ENCODE results near the gene CEP250. TPM values are rescaled to one million over a fixed set of nuclear protein-coding genes. Genes with fewer than 3 reads are reported as not detected.

Gene CEP250
- total and polyA plus RNA-seq, 8 donors: 23.4 to 80.0 (median 71.3) TPM

DNA sequence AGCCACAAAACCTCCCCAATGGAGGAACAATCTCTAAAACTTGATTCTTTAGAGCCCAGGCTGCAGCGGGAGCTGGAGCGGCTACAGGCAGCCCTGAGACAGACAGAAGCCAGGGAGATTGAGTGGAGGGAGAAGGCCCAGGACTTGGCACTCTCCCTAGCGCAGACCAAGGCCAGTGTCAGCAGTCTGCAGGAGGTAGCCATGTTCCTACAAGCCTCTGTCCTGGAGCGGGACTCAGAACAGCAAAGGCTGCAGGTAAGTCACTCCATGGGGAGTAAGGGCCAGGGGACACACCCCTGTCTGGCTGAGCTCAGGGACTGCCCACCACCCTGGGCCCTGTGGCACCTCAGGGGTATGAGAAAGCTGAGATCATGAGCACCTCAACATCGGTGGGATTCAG is 49.4 kb downstream of the CEP250 start:
- TF ChIP-seq, protein P1, sequence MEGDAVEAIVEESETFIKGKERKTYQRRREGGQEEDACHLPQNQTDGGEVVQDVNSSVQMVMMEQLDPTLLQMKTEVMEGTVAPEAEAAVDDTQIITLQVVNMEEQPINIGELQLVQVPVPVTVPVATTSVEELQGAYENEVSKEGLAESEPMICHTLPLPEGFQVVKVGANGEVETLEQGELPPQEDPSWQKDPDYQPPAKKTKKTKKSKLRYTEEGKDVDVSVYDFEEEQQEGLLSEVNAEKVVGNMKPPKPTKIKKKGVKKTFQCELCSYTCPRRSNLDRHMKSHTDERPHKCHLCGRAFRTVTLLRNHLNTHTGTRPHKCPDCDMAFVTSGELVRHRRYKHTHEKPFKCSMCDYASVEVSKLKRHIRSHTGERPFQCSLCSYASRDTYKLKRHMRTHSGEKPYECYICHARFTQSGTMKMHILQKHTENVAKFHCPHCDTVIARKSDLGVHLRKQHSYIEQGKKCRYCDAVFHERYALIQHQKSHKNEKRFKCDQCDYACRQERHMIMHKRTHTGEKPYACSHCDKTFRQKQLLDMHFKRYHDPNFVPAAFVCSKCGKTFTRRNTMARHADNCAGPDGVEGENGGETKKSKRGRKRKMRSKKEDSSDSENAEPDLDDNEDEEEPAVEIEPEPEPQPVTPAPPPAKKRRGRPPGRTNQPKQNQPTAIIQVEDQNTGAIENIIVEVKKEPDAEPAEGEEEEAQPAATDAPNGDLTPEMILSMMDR (IDR thresholded peaks at IDR 0.05): no peak
- Histone ChIP-seq H3K27me3 (no peaks in the 10 kb centered on the region), H3K9me3 (no peaks in the 10 kb centered on the region), H3K27ac (no peak overlapping the region), H3K4me3 (no peak overlapping the region), H3K4me1 (no peaks in the 10 kb centered on the region), H3K36me3 (peaks cover 0 to 98% of the 10 kb centered on the region in 2 donors)
- ATAC-seq (no peak), DNase-seq (no peak)
- intact Hi-C loops (cut with DNase I): no loop called here

DNA sequence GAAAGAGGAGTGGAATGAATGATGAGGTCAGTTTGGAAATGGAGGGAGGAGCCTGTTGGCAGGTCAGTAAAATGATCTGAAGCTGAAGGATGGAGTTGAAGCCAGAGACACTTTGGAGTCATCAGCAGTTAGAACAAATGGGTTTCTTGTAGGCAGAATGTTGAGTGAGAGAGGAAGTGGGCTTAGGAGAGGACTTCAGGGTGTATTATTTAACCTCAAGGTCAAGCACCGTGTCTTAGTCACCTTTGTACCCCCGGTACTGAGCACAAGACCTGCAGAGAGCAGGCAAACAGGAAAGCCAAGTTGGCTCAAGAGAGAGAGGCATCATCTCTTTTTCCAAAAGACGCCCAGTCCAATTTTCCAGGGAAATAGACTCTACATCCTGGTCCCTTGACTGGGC is 50.8 kb downstream of the CEP250 start:
- TF ChIP-seq, protein P1 (IDR thresholded peaks at IDR 0.05): no peak
- peaks cover 0 to 98% of the 10 kb centered on the region in 2 donors for H3K36me3 ChIP-seq
- ATAC-seq (no peak), DNase-seq (no peak)
- H3K4me1 ChIP-seq: no peaks in the 10 kb centered on the region
- intact Hi-C loops (cut with DNase I): no loop called here
- H3K27me3 ChIP-seq: no peaks in the 10 kb centered on the region
- H3K4me3 ChIP-seq: no peak overlapping the region
- H3K9me3 ChIP-seq: no peaks in the 10 kb centered on the region
- no peak overlapping the region for H3K27ac ChIP-seq

DNA sequence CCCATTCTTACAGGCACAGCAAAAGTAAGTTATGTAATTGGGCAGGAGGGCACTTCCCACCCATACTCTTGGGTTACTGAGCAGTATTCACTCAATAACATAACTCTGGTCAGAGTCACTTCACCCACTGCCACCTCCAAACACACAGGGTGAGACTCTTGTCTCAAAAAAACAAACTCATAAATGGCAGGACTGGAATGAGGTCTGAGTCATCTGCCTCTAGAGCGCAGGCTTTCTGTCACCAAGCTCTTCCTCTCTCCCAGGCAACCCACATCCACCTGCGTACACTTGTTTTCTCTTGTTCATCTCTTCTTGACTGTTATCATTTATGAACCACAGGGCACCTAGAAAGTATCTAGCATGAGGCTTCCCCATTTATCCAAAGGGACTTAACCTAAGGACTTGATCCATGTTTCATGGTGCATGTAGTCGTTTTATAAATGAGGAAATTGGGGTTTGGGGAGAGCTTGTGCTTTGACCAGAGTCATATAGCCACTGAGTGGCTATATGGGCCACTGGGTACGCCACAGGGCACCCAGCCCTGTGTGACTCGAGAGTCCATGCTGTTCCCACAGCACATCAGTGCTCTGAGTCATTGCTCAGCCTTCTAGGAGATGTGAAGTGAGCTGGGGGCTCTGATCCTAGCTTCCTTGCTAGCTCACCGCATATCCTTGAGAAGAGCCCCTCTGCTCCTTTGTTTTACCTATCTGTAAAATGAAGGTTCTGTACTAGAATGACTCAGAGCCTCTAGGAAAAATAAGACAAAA is 51.7 kb downstream of the CEP250 start:
- ATAC-seq (peak; percentile 8), DNase-seq (no peak)
- H3K4me1 ChIP-seq: no peaks in the 10 kb centered on the region
- H3K27ac ChIP-seq: no peak overlapping the region
- H3K27me3 ChIP-seq: no peaks in the 10 kb centered on the region
- TF ChIP-seq, protein P1 (IDR thresholded peaks at IDR 0.05): no peak
- H3K36me3 ChIP-seq: peaks cover 0 to 98% of the 10 kb centered on the region in 2 donors
- intact Hi-C loops (cut with DNase I): no loop called here
- no peak overlapping the region for H3K4me3 ChIP-seq
- no peaks in the 10 kb centered on the region for H3K9me3 ChIP-seq

DNA sequence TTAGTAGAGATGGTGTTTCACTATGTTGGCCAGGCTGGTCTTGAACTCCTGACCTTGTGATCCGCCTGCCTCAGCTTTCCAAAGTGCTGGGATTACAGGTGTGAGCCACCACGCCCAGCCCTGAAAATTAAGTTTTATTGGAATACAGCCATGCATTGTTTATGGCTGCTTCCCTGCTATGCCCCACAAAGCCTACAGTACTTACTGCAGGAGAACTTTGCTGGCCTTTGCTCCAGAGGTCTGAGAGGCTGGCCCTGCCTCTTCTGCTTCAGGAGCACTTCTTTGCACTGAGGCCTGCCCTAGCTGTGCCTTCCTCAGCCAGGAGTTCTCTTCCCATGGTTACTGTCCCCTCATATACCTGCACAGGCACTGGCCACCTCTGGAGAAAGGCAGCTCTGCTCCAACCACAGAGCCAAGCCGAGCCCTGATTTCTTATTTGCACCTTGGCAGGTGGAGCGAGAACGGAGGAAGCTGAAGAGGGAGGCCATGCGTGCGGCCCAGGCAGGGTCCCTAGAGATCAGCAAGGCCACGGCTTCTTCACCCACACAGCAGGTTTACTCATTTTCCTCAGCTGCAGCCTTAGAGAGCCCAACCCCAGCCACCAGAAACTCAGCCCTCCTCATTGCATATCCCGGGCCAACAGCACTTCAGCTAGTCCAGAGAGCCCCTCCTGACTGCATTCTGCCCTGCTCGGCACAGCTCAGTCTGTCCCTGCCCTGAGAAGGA is 53.3 kb downstream of the CEP250 start:
- Histone ChIP-seq H3K36me3 (peaks cover 0 to 97% of the 10 kb centered on the region in 2 donors), H3K4me3 (no peak overlapping the region), H3K27me3 (no peaks in the 10 kb centered on the region), H3K4me1 (no peaks in the 10 kb centered on the region), H3K9me3 (no peaks in the 10 kb centered on the region), H3K27ac (no peak overlapping the region)
- TF ChIP-seq, protein P1 (IDR thresholded peaks at IDR 0.05): no peak
- ATAC-seq (no peak), DNase-seq (no peak)
- intact Hi-C loops (cut with DNase I): no loop called here

DNA sequence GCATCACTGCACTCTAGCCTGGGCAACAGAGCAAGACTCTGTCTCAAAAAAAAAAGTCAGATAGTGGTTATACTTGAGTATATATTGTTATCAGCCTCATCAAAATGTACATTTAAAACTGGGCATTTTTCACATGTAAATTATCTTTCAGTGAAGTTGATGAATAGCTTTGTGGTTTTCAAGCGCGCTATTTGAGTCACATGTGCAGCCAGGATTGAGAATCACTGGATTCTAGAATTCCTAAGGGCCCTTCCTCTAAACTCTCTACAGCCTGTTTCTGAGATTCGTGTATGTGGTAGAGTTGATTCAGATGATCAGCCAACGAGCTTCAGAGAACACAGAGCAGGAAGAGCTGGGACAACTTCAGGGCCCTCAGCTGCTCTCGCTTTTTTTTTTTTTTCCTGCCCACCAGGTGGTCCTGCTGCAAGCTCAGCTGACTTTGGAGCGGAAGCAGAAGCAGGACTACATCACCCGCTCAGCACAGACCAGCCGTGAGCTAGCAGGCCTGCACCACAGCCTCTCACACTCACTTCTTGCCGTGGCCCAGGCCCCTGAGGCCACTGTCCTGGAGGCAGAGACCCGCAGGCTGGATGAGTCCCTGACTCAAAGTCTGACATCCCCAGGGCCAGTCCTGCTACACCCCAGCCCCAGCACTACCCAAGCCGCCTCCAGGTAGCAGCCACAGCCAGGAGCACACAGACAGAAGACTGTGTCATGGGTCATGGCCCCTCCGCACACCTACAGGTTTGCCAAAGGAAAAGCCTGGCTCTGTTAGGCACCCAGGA is 55.7 kb downstream of the CEP250 start:
- intact Hi-C loops (cut with DNase I): no loop called here
- DNase-seq (no peak), ATAC-seq (no peak)
- no peak overlapping the region for H3K27ac ChIP-seq
- TF ChIP-seq, protein P1 (IDR thresholded peaks at IDR 0.05): no peak
- no peaks in the 10 kb centered on the region for H3K4me1 ChIP-seq
- no peaks in the 10 kb centered on the region for H3K27me3 ChIP-seq
- H3K4me3 ChIP-seq: no peak overlapping the region
- H3K9me3 ChIP-seq: no peaks in the 10 kb centered on the region
- H3K36me3 ChIP-seq: peaks cover 0 to 88% of the 10 kb centered on the region in 2 donors
